DMS53 (cell line): ENCODE results near the gene WDR45B.

Experiments used
- DNase-seq: peaks from one replicate; lab custom pipeline; 2025; lab: John Stamatoyannopoulos, UW

WDR45B gene

GRCh38 chr17:82648165-82648668, at the start of gene WDR45B:
Gene WDR45B (minus strand): TSS chr17:82648444. CDS start chr17:82648340, 104 bp downstream.
- DNase-seq: peak; percentile 99

GRCh38 chr17:82697808-82698064, 49.5 kb upstream of the WDR45B start:
- no peak for DNase-seq

DNA sequence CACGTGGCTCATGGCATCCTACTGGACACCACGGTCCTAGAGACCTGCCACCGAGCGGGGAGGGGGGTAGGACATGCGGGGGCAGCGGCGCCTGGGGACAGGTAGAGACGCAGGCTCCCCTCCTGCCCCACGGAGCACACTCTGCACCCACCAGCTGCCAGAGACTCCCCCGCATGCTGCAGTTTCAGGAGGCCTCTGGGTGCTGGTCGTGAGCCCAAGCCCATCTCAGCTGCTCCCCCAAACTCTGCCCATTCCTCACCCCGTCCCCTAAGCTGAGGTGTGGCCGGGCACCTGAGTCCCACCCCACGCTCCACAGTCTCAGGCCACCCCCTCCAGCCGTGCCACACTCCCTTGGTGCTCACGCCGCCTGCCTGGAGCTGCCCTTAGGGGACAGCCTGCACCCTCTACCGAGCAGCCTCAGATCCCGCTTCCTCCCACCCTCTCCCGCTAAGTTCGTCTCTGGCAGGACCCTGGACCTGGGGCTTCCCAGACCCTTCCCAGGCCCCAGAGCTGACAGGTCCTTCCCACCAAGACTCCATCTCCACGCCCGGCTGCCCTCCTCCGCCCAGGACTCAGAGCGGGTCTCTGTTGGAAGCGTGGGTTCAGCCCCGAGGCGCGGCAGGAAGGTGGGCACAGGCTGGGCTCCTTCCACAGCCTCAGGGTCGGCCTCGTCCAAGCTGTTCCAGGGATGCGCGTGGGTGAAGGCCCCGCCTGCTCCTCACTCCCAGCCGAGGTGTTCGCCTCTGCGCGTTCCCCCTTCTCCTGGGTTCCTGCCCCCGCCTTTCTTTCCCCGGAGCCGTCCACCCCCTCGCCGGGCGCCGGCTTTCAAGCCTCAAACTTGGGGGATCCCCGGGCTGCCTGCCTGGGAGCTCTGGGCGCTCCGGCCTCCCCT, 48.9 kb upstream of the WDR45B start:
- no peak for DNase-seq

DNA sequence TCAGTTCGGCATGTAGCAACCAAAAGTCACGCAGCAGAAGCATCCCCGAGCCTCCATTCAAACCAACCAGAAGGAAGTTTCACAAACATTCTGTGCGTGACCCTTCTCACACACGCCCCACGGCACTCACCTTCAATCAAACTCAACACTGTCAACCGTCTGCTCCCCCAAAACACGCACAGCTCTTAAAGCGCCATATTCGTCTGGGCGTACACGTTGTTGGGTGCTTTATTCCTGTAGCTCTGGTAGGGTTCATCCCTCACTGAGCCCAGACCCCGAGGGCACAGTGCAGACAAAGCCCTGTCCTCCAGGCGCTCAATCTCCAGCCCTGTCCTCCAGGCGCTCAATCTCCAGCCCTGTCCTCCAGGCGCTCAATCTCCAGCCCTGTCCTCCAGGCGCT, 48.0 kb upstream of the WDR45B start:
- DNase-seq: no peak

DNA sequence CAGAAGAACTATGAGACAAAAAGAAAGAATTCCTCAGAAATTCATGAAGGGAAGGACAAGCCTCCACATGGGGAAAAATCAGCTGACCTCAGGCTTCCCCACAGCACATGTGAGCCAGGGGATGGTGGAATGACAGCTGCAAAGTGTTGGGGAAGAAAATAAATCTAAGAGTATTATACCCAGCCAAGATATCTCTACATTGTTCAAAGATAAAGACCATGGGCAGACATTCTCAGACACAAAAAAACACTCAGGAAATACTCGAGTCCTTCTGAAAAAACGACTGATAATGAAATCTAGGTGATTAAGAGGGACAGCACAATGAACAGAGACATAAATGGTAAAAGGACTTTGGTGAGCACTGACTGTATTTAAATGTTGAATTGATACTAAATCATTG, 46.4 kb upstream of the WDR45B start:
- DNase-seq: no peak

DNA sequence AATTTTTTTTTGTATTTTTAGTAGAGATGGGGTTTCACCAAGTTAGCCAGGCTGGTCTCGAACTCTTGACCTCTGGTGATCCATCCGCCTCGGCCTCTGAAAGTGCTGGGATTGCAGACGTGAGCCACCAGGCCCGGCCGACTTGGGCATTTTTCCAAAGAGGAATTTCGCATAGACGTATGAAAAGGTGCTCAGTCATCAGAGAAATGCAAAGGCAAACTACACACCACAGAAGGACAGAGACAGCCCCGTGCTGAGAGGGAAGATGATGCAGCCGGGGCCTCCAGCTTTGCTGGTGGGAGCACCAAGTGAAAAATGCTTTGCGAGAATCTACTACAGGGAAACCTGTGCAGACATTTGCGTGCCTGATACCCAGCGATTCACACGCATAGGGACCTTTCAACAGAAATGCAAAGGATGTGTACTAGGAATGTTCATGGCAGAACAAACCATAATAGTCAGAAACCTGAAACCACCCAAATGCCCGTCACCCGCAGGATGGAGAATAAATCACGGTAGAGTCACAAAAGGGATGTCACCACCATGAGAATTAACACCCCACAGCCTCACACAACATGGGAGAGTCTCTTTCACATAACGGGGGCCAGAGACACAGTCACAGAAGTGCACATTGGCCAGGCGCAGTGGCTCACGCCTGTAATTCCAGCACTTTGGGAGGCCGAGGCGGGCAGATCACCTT, 45.1 kb upstream of the WDR45B start:
- DNase-seq: no peak

DNA sequence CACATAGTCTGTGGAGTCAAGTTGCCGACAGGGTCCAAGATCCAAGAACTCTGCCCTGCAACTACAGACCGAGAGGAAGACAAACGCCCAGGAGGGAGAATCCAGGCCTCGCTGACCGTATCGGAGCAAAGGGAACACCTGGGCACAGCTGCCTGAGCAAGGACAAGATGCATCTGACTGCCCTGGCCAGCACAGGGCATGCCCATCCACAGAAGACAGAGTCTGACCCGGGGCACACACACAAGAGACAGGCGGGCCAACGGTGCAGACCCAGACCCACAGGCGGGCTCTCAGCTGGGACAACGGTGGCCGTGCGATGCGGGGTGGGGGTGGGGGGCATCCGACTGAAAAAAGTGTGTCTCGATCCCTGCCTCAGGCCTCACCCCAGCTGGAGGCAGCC, 44.0 kb upstream of the WDR45B start:
- no peak for DNase-seq

DNA sequence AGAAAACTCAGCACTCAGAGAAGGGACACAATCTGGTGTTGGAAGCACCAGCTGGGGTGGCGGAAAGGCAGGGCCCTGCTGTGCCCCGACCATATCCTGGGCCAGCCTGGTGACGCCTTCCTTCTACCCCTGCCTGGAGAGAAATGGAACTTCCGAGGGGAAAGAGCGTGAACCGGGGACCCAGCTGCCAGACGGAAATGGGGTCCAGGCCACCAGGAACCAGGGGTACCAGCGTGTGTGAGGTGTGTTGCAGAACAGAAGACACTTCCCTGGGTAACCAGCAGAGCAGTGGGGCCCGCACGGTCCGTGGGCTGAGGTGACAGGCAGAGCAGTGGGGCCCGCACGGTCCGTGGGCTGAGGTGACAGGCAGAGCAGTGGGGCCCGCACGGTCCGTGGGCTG, 43.5 kb upstream of the WDR45B start:
- no peak for DNase-seq

DNA sequence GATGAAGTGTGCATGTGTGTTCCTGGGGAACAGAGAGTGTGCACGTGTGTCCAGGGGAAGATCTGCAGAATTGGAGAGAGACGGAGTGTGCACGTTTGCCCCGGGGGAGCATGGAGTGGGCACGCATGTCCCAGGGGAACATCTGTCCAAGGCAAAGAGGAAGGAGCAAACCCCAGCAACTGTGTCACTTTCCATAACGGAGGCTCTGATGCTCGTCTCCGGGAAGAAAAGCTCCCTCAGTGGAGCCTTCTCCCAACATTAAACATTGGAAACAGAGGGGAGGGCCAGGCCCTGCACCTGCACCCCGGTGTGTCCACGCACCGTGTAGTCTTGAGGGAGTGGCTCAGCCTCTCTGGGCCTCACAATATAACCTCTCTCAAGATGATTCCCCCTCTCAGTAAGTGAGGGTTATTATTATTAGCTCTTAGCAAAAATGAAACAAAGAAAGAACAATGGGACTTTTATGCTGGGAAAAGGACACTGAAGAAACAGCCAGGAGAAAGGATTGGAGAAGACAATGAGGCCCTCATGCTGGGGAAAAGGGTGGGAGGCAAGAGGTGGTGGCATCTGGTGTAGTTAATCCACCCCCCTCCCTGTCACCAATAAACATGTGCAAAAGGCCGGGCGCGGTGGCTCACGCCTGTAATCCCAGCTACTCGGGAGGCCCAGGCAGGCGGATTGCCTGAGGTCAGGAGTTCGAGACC, 42.7 kb upstream of the WDR45B start:
- no peak for DNase-seq

DNA sequence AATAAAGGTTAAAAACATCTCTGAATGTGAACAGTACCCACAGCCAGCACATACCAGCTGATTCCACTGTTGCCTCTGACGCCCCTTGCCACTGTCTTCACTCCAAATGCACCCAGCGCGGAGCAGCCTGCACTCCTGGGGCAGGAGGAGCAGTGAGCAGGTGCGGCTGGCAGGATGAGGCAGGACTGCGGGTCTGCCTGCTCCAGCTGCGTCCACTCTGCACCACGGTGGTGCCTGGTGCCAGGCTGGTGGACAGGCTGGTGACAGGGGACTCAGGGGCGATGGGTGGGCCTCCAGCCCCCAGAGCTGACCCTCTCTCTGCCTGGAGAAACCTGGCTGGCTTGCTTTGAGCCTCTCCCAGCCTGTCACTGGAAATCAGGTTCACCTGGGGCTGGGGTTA, 40.8 kb upstream of the WDR45B start:
- DNase-seq: no peak

DNA sequence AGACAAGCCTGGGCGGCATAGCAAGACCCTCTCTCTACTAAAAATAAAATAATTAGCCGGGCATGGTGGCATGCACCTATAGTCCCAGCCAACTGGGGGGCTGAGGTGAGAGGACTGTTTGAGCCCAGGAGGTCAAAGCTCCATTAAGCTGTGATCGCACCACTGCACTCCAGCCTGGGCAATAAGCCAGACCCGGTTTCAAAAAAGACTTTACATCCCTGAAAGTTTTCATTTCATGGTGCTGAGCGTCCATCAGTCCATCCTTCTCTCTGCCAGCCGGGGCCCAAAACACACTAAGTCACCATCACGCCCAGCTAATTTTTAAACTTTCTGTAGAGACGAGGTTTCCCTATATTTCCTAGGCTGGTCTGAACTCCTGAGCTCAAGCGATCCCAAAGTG, 39.6 kb upstream of the WDR45B start:
- DNase-seq: no peak

DNA sequence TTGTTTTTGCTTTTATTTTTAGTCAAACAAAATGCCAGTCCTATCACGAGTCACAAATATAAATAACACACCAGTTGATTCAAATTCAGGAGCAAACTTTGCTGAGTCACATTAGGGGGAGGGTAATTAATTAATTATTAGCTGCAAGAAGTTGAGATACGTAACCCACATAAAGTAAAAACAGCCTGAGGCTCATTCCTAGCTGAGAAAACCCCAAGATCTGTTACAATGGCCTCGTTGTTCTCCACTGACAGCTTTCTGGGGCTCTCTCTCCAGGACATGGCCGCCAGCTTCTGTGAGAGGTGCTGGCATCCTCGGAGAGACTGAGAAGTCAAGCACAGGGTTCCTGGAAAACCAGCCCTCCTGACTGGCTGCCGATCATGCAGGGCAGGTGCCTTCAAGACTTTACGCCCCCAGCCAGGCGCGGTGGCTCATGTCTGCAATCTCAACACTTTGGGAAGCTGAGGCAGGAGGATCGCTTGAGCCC, 39.2 kb upstream of the WDR45B start:
- DNase-seq: no peak

GRCh38 chr17:82686366-82687324, 38.4 kb upstream of the WDR45B start:
- no peak for DNase-seq

GRCh38 chr17:82685291-82685690, 37.0 kb upstream of the WDR45B start:
- no peak for DNase-seq

DNA sequence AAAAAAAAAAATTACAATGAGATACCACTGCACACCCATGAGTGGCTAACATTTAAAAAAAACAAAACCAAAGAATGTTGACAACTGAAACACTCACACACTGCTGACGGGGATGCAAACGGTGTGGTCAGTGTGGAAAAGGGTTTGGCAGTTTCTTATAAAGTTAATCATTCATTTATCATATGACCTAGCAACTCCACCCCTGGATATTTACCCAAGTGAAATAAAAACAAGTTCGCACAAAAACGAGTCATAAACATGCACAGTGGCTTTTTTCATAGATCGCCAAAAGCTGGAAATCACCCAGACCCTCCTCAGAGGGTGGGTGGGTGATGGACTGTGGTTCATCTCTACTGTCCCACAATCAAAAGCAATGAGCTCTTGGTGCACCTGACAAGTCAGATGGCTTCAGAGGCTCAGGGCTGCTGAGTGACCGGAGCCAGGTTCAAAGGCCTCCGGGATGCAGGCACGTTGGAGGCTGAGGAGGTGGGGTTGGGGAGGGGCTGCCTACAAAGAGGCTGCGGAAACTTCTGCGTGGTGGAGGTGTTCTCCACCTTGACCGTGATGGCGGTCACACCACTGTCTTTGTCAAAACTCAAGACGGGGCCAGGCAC, 36.1 kb upstream of the WDR45B start:
- no peak for DNase-seq

- no peak for DNase-seq
Measured at GRCh38 chr17:82683534-82683933, 35.3 kb upstream of the WDR45B start.

DNA sequence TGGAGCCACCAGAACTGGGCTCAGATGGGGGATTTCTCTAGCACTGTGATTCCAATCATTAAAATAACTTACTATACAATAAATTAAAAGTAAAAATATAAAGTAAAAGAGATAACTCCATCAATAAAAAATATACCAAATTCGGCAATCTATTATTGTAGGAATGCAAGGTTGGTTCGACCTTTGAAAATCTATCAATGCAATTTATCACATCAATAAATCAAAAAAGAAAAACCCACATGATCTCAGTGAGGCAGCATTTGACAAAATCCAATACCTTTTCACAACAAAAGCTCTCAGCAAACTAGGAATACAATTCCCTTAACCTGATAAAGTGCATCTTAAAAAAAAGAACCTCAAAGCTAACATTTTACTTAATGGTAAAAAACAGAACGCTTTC, 33.3 kb upstream of the WDR45B start:
- DNase-seq: no peak

GRCh38 chr17:82679586-82680465, 31.6 kb upstream of the WDR45B start:
- no peak for DNase-seq

DNA sequence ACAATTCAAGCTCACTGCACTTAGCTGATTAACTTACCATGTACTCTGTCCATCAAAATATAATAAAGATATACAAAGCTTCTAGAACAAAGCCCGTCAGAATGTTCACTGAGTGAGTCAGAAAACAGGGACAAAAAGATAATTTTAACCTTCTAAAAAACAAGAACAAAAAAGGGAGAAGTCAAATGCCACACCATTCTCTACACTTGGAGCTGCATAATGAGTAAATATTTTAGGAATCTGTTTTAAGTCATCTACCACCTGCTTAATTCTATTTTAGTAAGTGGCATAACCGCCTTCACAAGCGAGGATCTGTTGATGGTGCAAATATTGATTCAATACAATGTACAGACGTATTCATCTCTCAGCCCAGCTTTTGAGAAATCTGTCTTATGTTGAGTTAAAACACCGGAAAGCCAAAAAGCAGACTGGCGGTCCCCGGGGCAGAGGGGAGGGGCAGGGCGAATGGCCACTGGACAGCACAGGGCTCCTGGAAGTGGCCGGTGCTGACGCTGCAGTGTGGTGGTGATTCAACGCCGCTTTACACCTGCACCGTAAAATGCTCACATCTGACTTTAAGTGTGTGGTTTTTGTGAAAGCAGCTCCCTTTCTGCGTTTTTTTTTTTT, 30.1 kb upstream of the WDR45B start:
- DNase-seq: peak; percentile 83
